22Rv1 (cell line): ENCODE data around the gene TEX26.

ENCODE experiments used
- H3K27ac ChIP-seq: fragments of 450-650 bp; 2 replicates; pipeline ENCODE4 v1.5.1; 2017
- ZFX ChIP-seq: fragments of 450-650 bp; IDR thresholded peaks from 2 replicates; pipeline ENCODE4 v1.6.1; 2017; ENCODE audit warnings: antibody characterized with exemption, borderline replicate concordance
- TF ChIP-seq, protein P1 (sequence below): fragments of 450-650 bp; IDR thresholded peaks from 2 replicates; pipeline ENCODE4 v1.5.1; 2017; ENCODE audit warnings: mild to moderate bottlenecking

The TEX26 gene

DNA sequence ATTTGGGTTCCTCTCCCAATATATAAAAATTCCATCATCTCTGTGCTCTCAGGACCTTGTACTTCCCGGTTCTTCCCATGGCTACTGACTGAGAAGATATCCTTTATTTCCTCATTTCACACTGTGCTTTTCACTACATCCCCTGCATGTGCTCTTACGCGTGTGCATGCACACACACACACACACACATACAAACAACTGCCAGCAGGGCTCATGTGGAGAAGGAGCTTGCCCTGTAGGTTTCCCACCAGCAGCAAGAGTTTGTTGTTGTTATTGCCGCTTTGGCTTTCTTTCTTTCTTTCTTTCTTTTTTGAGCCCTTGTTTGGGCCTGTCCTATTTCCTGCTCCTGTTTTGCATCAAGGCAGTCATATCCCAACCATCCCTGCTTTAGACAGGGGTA is 43.6 kb downstream of the TEX26 start:
- no peak overlapping the region for H3K27ac ChIP-seq
- TF ChIP-seq ZFX, result no peak
- TF ChIP-seq, protein P1, sequence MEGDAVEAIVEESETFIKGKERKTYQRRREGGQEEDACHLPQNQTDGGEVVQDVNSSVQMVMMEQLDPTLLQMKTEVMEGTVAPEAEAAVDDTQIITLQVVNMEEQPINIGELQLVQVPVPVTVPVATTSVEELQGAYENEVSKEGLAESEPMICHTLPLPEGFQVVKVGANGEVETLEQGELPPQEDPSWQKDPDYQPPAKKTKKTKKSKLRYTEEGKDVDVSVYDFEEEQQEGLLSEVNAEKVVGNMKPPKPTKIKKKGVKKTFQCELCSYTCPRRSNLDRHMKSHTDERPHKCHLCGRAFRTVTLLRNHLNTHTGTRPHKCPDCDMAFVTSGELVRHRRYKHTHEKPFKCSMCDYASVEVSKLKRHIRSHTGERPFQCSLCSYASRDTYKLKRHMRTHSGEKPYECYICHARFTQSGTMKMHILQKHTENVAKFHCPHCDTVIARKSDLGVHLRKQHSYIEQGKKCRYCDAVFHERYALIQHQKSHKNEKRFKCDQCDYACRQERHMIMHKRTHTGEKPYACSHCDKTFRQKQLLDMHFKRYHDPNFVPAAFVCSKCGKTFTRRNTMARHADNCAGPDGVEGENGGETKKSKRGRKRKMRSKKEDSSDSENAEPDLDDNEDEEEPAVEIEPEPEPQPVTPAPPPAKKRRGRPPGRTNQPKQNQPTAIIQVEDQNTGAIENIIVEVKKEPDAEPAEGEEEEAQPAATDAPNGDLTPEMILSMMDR, result no peak

DNA sequence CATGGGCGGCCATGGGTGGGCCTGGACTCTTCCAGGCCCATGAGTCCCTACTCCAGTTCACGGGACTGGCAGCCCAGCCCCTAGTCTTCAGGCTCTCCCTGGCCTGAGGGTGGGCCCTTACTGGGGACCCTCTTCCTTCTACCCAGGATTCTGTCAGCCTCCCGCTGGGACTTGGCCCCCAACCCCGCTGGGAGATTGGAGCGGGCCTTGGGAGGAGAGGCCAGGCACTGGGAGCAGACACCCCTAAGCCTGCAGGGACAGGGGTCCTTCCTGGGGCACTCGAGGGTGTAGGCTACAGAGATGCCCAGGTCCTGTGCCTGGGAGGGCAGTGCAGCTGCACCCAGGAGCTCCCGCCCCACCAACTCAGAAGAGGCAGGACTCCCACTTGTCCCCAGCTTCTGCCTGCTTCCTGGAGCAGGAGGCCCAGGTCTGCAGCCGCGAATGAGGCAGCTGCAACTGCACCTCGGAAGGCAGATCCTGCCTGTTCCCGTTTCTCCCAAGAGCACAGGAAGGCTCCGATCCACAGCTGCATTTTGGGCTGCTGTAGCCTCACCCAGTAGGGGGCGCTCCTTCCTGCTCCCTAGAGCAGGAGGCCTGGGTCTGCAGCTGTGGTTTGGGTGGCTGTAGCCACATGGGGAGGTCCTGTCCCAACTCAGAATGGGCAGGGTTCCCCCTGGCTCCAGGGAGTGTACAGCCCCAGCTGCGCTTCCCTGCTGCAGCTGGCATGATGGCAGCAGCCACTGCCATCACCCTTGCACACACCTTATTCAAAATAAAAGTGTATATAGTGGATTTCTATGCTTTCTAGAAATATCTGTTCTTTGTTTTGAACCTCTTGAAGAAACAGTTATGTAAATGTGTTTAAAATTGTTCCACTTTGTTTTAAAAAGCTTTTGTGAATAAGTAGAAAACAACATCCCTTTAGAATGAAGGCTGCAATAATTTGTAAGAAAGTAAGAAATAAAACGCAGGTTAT is 46.8 kb downstream of the TEX26 start:
- no peak overlapping the region for H3K27ac ChIP-seq
- TF ChIP-seq, protein P1, result peak; percentile 90
- no peak for TF ChIP-seq ZFX

DNA sequence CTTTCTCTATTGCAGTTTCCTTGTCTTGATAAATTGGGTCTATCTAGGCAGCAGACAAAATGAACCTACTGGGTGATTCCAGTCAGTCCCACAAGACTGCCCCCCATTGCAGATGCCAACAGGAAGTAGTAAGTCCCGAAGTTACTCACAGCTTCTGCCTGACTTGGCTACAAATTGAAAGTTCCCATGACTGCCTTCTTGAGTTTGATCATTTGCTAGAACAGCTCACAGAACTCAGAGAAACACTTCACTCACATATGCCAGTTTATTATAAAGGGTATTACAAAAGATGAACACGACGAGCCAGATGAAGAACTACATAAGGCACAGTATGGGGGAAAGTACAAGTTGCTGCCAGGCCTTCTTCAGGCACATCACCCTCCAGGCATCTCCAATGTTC is 50.0 kb downstream of the TEX26 start:
- TF ChIP-seq, protein P1, result no peak
- no peak for TF ChIP-seq ZFX
- H3K27ac ChIP-seq, result no peak overlapping the region

DNA sequence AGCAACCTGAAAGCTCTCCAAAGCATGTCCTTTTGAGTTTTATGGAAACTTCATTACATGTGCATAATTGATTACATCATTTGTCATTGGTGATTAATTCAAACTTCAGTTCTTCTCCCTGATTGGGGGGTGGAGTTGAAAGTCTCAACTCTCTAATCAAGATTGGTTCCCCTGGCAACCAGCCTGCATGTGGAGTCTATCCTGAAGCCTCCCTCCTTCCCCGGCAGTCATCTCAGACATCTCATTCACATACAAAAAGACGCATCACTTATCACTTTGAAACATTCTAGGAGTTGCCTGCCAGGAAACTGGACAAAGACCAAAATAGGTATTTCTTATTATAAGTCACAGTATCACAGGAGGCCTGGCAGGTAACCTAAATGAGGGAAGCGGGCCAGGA is 50.5 kb downstream of the TEX26 start:
- H3K27ac ChIP-seq, result no peak overlapping the region
- TF ChIP-seq ZFX, result no peak
- TF ChIP-seq, protein P1, result no peak

DNA sequence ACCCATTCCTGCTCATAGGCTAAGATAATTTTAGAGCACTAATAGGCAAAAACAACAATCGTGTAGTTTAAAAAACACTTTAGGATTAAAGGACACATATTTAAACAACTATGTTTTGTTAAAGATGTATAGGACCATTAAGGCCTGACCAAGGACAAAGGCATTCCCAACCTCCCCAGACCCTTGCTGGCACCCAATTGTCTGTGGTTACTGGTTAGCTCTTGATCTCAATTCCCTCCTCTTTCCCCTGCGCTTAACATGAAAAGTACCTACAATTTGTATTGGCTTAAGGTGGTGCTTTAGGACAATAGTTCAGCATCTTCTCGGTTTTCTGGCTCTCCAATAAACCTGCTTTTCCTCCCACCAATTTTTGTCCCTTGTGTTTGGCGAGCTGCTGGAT is 51.0 kb downstream of the TEX26 start:
- H3K27ac ChIP-seq, result no peak overlapping the region

DNA sequence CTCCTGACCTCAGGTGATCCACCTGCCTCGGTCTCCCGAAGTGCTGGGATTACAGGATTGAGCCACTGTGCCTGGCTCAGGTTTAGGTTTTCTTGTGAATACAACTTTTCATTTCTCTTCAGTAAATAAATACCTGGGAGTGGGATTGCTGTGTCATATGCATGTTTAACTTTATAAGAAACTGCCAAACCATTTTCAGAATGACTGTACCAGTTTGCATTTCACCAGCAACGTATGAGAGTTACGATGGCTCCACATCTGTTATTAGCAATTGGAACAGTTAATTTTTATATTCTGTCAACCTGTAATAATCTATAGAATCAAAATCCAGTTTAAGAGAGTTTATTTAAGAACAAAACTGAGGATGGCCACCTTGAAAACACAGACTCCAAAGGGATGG is 52.2 kb downstream of the TEX26 start:
- TF ChIP-seq, protein P1, result no peak
- no peak for TF ChIP-seq ZFX

More for the DNA sequence above, 51.0 kb downstream of the TEX26 start:
- TF ChIP-seq, protein P1, result no peak
- no peak for TF ChIP-seq ZFX

DNA sequence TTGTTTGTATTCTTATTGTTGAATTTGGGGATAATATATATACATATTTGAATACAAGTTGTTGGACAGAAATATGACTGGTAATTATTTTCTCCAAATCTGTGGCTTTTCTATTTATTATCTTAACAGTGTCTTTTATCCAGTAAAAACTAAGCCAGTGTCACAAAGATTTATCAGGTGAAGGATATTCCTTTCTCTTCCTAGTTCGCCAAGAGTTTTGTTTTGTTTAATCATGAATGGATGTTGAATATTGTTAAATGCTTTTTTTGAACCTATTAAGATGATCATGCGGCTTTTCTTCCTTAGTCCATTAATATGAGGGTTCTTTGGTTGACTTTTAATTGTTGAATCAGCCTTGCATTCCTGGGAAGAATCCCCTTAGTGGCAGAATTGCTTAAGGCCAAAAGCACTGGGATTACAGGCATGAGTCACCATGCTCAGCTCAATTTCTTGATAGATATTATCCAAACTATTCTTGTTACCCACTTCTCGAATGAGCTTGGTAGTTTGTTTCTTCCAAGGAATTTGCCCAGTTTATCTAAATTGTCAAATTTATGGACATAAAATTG is 53.3 kb downstream of the TEX26 start:
- TF ChIP-seq, protein P1, result no peak
- no peak for TF ChIP-seq ZFX
- no peak overlapping the region for H3K27ac ChIP-seq

More for the DNA sequence above, 52.2 kb downstream of the TEX26 start:
- no peak overlapping the region for H3K27ac ChIP-seq
